ENCODE measurements around the gene RXRB. TPM values are rescaled to one million over a fixed set of nuclear protein-coding genes. Genes with fewer than 3 reads are reported as not detected.

Gene RXRB
- total RNA-seq, 2 donors from 2014 or later: 55.6 to 57.5 TPM

DNA sequence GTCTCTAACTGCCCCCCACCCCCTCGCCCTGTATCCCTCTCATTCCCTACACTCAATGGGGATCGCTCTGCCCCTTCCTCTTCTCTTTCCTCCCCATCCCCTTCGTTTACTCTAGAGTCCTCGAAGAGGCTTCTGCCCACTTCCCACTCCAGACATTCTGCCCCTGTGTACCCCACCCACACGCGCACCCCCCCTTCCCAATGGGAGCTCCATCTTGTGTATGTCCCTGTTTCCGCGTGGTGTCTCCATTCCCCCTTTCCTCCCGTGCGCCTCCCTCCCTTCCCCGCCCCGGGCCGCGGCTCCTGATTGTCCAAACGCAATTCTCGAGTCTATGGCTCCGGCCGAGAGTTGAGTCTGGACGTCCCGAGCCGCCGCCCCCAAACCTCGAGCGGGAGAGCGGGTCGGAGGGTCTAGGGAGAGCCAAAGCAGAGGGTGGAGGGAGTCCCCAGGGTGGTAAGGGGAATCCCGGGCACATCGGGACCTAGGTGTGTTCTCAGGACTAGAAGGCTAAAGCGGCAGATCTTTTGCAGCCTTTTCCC, 7.2 kb upstream of the RXRB start:
- Mint-ChIP-seq H3K36me3 (ENCODE audit: insufficient read depth in 2 of 2) (peaks cover 12 to 21% of the 10 kb centered on the region in 2 donors), H3K4me1 (ENCODE audit: low read depth) (peaks cover 60% of the 10 kb centered on the region), H3K9me3 (no peaks in the 10 kb centered on the region), H3K4me3 (peak overlapping the region; percentile 92), H3K27me3 (ENCODE audit: low read depth) (peaks cover 3% of the 10 kb centered on the region), H3K27ac (peak overlapping the region; percentile 90)
- DNase-seq: peak in 1 of 2 donors; percentile 38
- no peak for ATAC-seq (replicated peaks in 1 of 2)

DNA sequence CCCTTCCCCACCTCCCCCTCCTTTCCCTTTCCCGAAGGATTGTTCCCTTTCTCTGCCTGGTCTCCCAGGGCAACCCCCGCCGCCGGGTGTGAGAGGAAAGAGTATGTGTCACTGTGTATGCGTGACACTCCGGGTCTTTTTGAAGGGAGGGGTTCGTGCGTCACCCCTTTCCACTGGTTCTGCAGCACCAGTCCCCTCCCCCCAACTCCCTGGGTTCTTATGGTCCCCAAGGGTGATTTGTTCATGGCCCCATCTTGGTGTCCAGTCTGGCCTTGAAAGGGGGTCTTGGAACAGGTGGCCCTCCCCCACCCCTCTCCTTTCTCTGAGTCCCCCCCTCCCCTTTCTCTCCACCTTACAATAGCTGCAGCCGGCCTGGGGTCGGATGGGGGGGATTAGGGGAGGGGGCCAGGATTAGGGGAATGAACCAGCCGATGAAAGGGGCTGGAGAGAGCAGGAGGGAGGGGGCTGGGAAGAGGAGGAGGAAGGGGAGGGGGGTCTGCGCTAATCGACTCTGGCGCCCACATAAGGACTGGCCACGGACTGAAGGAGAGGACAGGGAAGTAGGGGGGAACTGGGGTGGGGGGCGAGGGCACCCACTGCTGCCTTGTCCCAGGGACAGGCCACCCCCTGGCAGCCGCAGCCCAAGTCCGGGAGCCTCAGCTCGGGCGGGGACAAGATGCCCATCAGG, 6.5 kb upstream of the RXRB start:
- Mint-ChIP-seq H3K4me3 (peak overlapping the region; percentile 92 to 98), H3K36me3 (ENCODE audit: insufficient read depth in 2 of 2) (peaks cover 18 to 25% of the 10 kb centered on the region in 2 donors), H3K4me1 (ENCODE audit: low read depth) (peaks cover 60% of the 10 kb centered on the region), H3K27ac (peak overlapping the region; percentile 76), H3K27me3 (ENCODE audit: low read depth) (no peaks in the 10 kb centered on the region), H3K9me3 (no peaks in the 10 kb centered on the region)
- ATAC-seq (replicated peaks in 1 of 2) (no peak), DNase-seq (no peak)

DNA sequence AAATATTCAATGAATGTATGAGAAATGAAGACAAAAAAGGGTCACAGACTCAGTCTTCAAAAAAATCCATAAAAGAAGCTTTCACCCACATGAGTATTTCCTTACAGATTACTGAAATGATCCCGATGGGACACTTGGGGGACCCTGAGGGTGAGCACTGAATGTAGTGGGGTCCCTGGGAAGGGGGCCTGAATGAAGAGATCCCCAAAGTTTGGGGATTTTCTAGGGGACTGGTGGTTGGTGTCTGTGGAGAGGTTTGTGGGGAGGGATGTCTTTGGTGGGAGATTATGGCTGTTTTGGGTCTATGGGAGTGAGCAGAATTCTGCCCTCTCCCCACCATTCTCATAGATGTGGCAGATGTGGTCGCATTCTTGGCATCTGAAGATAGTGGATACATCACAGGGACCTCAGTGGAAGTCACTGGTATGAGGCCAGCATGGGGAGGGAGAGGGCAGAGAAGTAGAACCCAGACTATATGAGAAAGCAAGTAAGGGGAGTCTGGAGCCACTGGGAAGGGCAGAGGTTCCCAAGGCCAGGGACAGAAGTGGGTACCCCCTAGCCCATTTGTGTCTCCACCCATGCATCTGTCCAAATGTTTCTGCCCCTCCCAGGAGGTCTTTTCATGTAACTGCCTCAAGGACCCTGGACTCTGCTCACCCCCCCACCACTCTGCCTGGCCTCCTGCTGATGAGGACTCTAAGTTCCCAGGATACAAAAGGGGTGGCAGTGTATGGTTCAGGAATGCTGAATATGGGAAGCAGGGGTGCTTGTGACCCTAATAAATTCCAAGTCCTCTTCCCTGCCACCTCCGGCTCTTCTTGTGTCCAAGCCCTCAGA, 5.8 kb upstream of the RXRB start:
- ATAC-seq (replicated peaks in 1 of 2) (no peak), DNase-seq (peak; percentile 35 to 51)
- H3K4me1 Mint-ChIP-seq (ENCODE audit: low read depth): peaks cover 64% of the 10 kb centered on the region
- peaks cover 22 to 28% of the 10 kb centered on the region in 2 donors for H3K36me3 Mint-ChIP-seq (ENCODE audit: insufficient read depth in 2 of 2)
- H3K27ac Mint-ChIP-seq: peak overlapping the region; percentile 85
- H3K9me3 Mint-ChIP-seq: no peaks in the 10 kb centered on the region
- H3K4me3 Mint-ChIP-seq: peak overlapping the region; percentile 98 to 100
- H3K27me3 Mint-ChIP-seq (ENCODE audit: low read depth): no peaks in the 10 kb centered on the region

DNA sequence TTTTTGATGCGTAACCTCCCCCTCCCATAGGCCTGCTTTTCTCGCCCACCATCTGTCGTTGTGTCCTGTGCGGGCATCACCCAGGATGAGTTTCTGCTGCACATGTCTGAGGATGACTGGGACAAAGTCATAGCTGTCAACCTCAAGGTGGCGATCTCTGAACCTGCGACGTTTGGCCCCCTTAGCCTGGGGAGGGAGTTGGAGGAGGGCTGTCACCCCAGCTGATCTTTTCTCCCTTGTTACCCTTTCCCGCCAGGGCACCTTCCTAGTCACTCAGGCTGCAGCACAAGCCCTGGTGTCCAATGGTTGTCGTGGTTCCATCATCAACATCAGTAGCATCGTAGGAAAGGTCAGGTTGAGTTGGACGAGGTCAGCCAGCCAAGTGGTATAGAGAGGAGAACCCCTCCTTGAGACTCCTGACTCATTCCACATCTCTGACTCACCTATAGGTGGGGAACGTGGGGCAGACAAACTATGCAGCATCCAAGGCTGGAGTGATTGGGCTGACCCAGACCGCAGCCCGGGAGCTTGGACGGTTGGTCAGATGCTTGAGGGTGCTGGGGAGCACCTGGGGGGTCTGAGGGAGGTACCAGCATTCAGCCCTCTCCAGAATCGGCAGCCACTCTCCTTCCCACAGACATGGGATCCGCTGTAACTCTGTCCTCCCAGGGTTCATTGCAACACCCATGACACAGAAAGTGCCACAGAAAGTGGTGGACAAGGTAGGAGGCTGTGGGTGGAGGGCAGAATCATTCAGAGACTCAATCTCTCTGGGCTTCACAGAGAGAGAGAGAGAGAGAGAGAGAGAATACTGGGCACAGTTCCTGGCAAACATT, 4.9 kb upstream of the RXRB start:
- Mint-ChIP-seq H3K4me1 (ENCODE audit: low read depth) (peaks cover 68% of the 10 kb centered on the region), H3K27me3 (ENCODE audit: low read depth) (no peaks in the 10 kb centered on the region), H3K27ac (peak overlapping the region; percentile 85), H3K36me3 (ENCODE audit: insufficient read depth in 2 of 2) (peaks cover 25 to 30% of the 10 kb centered on the region in 2 donors), H3K9me3 (no peaks in the 10 kb centered on the region), H3K4me3 (peak overlapping the region; percentile 98 to 100)
- ATAC-seq (replicated peaks in 1 of 2) (peak; percentile 69 to 70), DNase-seq (peak; percentile 77 to 83)

DNA sequence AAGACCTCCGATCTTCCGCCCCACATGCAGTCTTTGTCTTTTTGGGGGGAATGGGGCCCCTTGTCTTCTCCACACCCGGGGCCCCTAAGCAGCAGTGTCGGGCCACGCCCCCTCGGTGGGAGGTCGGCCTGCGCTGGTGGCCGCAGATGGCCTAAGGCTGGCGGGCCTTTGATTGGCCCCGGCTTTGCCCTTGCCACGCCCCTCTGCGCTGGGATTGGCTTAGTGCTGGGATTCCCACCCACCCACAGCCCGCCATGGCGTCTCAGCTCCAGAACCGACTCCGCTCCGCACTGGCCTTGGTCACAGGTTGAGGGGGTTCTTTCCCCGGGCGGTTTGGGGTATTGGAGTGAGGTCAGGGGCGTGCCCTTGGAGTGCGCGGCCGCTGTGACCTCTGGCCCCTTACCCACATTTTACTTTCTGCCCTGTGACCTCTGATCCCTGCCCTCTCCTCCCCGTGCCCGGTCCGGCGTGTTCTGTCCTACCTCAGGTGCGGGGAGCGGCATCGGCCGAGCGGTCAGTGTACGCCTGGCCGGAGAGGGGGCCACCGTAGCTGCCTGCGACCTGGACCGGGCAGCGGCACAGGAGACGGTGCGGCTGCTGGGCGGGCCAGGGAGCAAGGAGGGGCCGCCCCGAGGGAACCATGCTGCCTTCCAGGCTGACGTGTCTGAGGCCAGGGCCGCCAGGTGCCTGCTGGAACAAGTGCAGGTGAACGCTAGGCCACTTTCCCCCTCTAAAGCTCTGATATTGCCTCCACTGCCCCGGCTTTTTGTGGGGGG, 4.1 kb upstream of the RXRB start, which contains the start of gene HSD17B8:
TSS of gene HSD17B8 (plus strand) at position 241 of the 776 bp plus-strand sequence. CDS start at position 255, 14 bp downstream.
- ATAC-seq (replicated peaks in 1 of 2): peak; percentile 54 to 57

DNA sequence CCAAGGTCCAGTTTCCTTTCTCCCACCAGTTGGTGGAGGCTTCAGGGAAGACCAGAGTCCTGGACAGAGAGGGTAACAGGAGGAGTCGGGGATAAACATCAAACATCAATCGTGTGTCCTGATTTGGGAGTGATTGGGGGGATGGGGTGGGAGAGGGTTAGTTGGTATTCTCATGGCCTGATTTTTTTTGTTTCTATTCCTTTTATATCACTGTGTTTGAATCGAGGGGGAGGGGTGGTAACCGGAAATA, 3.6 kb upstream of the RXRB start:
- no peak for DNase-seq
- H3K9me3 Mint-ChIP-seq: no peaks in the 10 kb centered on the region
- H3K27ac Mint-ChIP-seq: peak overlapping the region; percentile 24
- ATAC-seq (replicated peaks in 1 of 2): no peak
- H3K4me3 Mint-ChIP-seq: peak overlapping the region; percentile 98 to 100
- H3K36me3 Mint-ChIP-seq (ENCODE audit: insufficient read depth in 2 of 2): peaks cover 22 to 24% of the 10 kb centered on the region in 2 donors
- H3K4me1 Mint-ChIP-seq (ENCODE audit: low read depth): peaks cover 67% of the 10 kb centered on the region
- H3K27me3 Mint-ChIP-seq (ENCODE audit: low read depth): no peaks in the 10 kb centered on the region

More for the DNA sequence above, 4.1 kb upstream of the RXRB start, which contains the start of gene HSD17B8:
- Mint-ChIP-seq H3K27ac (peak within 1 kb of the TSS; percentile 85), H3K27me3 (ENCODE audit: low read depth) (no peaks in the 10 kb centered on the region), H3K4me1 (ENCODE audit: low read depth) (peaks cover 67% of the 10 kb centered on the region), H3K9me3 (no peaks in the 10 kb centered on the region), H3K36me3 (ENCODE audit: insufficient read depth in 2 of 2) (peaks cover 22 to 25% of the 10 kb centered on the region in 2 donors), H3K4me3 (peak within 1 kb of the TSS; percentile 98 to 100)
- peak; percentile 93 to 97 for DNase-seq

DNA sequence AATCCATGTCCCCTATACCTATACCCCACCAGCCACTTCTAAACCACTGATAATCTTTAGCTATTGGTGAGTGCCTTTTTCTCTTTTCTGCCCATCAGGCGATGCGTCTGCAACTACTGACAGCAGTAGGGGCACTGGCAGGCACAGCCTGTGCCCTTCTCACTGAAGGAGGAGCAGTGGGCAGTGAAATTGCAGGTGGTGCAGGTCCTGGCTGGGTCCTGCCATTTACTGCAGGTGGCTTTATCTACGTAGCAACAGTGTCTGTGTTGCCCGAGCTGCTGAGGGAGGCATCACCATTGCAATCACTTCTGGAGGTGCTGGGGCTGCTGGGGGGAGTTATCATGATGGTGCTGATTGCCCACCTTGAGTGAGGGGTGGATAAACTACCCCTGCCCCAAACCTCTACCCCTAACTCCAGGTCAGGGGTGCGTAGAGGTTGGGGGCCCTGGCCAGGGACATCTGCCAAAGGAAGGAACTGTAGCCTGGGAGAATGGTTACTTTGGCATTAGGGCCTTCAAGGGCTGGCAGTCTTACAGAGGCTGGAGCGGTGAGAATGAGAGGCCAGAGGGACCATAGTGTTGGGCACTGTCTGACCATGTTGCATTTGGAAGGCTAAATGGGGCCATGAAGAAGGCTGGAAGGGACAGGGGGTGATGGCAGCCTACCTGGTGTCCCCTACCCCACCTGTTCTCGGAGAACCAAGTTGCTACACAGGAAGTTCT, 3.1 kb upstream of the RXRB start:
- no peaks in the 10 kb centered on the region for H3K27me3 Mint-ChIP-seq (ENCODE audit: low read depth)
- ATAC-seq (replicated peaks in 1 of 2) (no peak), DNase-seq (no peak)
- H3K27ac Mint-ChIP-seq: no peak overlapping the region
- peak overlapping the region; percentile 98 to 100 for H3K4me3 Mint-ChIP-seq
- peaks cover 22 to 24% of the 10 kb centered on the region in 2 donors for H3K36me3 Mint-ChIP-seq (ENCODE audit: insufficient read depth in 2 of 2)
- H3K4me1 Mint-ChIP-seq (ENCODE audit: low read depth): peaks cover 67% of the 10 kb centered on the region
- no peaks in the 10 kb centered on the region for H3K9me3 Mint-ChIP-seq

DNA sequence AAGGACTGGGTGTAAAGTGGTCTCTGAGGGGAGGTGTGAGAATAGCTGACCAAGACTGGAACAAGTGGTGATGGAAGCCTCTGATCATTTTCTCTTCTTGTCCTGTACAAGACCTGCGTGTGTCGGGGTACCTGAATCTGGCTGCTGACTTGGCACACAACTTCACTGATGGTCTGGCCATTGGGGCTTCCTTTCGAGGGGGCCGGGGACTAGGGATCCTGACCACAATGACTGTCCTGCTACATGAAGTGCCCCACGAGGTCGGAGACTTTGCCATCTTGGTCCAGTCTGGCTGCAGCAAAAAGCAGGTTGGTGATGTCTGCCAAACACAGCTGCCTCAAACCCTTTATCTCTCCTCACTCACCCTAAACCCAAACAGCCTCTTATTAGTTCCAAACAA, 2.3 kb upstream of the RXRB start:
- H3K9me3 Mint-ChIP-seq: no peaks in the 10 kb centered on the region
- no peak for DNase-seq
- H3K36me3 Mint-ChIP-seq (ENCODE audit: insufficient read depth in 2 of 2): peaks cover 22 to 28% of the 10 kb centered on the region in 2 donors

DNA sequence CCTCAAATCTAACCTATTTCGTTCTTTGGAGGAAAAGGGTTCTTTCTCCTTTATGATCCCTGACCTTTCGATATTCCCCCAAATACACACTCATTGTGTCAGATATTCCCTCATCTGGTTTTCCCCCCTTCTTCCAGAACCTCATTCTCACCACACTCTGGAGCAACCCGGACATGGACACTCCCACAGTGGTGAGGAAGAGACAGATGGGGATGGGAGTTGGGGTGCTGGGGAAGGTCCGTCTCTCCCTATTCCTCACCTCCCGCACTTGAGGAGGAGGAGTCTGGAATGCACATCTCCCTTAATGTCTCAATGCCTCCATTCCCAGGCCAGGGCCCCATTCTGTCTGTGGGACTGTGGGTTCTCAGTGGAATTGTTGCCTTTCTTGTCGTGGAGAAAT, 1.5 kb upstream of the RXRB start:
- H3K9me3 Mint-ChIP-seq: no peaks in the 10 kb centered on the region
- peaks cover 83% of the 10 kb centered on the region for H3K4me1 Mint-ChIP-seq (ENCODE audit: low read depth)
- H3K36me3 Mint-ChIP-seq (ENCODE audit: insufficient read depth in 2 of 2): peaks cover 22 to 28% of the 10 kb centered on the region in 2 donors
- peak overlapping the region; percentile 98 to 100 for H3K4me3 Mint-ChIP-seq
- peak overlapping the region; percentile 83 for H3K27ac Mint-ChIP-seq
- no peaks in the 10 kb centered on the region for H3K27me3 Mint-ChIP-seq (ENCODE audit: low read depth)
- DNase-seq: no peak
- ATAC-seq (replicated peaks in 1 of 2): no peak

More for the DNA sequence above, 2.3 kb upstream of the RXRB start:
- ATAC-seq (replicated peaks in 1 of 2): no peak
- peaks cover 75% of the 10 kb centered on the region for H3K4me1 Mint-ChIP-seq (ENCODE audit: low read depth)
- H3K4me3 Mint-ChIP-seq: peak overlapping the region; percentile 98 to 100
- no peaks in the 10 kb centered on the region for H3K27me3 Mint-ChIP-seq (ENCODE audit: low read depth)
- peak overlapping the region; percentile 53 for H3K27ac Mint-ChIP-seq

DNA sequence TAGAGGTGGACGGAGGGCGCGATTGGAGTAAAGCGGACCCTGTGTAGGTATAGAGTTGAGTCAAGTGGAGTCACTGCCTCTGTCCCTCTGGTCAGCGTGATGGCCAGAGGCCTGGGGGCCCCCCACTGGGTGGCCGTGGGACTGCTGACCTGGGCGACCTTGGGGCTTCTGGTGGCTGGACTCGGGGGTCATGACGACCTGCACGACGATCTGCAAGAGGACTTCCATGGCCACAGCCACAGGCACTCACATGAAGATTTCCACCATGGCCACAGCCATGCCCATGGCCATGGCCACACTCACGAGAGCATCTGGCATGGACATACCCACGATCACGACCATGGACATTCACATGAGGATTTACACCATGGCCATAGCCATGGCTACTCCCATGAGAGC, 681 bp upstream of the RXRB start:
- DNase-seq (no peak), ATAC-seq (replicated peaks in 1 of 2) (no peak)
- Mint-ChIP-seq H3K27ac (peak overlapping the region; percentile 100), H3K4me3 (peak overlapping the region; percentile 98 to 100), H3K27me3 (ENCODE audit: low read depth) (no peaks in the 10 kb centered on the region), H3K36me3 (ENCODE audit: insufficient read depth in 2 of 2) (peaks cover 22 to 30% of the 10 kb centered on the region in 2 donors), H3K9me3 (no peaks in the 10 kb centered on the region), H3K4me1 (ENCODE audit: low read depth) (peaks cover 82% of the 10 kb centered on the region)

DNA sequence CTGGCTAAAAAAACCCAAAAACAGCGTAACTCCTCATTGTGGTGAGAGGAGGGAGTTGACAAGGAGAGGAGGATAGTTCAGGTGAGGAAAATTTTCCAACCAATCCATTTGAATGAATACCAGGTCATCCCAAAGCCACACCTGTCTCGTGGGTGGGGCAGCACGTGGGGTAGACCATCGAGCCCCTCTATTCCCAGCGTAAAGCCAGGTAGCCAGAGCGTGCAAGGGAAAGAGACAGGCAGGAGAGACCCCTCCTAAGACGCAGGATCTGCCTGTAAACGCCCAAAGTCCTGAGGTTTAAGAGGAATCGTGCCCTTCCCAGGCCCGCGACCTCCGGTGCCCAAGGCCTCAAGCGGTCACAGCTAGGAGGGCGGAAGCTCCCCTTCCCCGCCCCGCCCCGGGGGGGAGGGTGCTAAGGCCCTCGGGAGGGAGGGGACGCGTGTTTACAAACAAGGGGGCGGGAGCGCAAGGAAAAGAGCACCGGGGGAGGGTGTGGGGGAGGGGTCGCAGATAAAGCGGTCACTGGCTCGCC, 712 bp downstream of the RXRB start:
- DNase-seq: peak; percentile 85
- H3K4me1 Mint-ChIP-seq (ENCODE audit: low read depth): peaks cover 69% of the 10 kb centered on the region
- H3K27me3 Mint-ChIP-seq (ENCODE audit: low read depth): no peaks in the 10 kb centered on the region
- peak; percentile 51 to 57 for ATAC-seq (replicated peaks in 1 of 2)
- H3K36me3 Mint-ChIP-seq (ENCODE audit: insufficient read depth in 2 of 2): peaks cover 26 to 39% of the 10 kb centered on the region in 2 donors
- H3K27ac Mint-ChIP-seq: peak overlapping the region; percentile 69
- peak overlapping the region; percentile 98 to 100 for H3K4me3 Mint-ChIP-seq
- no peaks in the 10 kb centered on the region for H3K9me3 Mint-ChIP-seq
